Retinal pigment epithelial cell (primary cell): ENCODE data around the gene EPM2A.

ENCODE experiments used
- DNase-seq: peaks from one replicate; pipeline ENCODE4 v3.0.0-alpha.2; 2010; ENCODE audit warnings: low read depth
- H3K4me3 ChIP-seq: 2 replicates; pipeline ENCODE4 v1.5.1; 2011; ENCODE audit warnings: mild to moderate bottlenecking, low read length, control low read depth, moderate library complexity
- TF ChIP-seq, protein P1 (sequence below): conservative IDR thresholded peaks from 2 replicates; pipeline ENCODE4 v1.5.1; 2011; ENCODE audit warnings: low read depth, low read length, control low read depth, inconsistent platforms

Gene EPM2A

DNA sequence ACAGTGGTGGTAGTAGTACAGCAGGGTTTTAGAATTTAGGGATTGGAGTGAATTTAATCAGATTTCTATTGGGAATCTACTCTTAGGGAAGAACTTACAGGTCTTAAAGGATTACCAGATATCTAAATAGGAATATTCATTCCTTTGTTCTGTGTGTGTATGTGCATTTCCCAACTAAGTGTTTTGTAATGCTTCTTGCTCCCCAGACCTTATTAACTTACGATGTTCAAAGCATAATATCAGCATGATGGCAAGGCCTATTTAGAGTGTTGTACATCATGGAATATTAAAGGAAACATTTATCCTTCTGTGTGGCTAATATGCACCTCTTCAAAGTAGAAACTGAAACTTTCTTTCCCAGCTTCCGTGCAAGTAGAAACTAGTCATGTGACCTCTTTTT, 133.9 kb downstream of the EPM2A start:
- no peak overlapping the region for H3K4me3 ChIP-seq
- TF ChIP-seq, protein P1, sequence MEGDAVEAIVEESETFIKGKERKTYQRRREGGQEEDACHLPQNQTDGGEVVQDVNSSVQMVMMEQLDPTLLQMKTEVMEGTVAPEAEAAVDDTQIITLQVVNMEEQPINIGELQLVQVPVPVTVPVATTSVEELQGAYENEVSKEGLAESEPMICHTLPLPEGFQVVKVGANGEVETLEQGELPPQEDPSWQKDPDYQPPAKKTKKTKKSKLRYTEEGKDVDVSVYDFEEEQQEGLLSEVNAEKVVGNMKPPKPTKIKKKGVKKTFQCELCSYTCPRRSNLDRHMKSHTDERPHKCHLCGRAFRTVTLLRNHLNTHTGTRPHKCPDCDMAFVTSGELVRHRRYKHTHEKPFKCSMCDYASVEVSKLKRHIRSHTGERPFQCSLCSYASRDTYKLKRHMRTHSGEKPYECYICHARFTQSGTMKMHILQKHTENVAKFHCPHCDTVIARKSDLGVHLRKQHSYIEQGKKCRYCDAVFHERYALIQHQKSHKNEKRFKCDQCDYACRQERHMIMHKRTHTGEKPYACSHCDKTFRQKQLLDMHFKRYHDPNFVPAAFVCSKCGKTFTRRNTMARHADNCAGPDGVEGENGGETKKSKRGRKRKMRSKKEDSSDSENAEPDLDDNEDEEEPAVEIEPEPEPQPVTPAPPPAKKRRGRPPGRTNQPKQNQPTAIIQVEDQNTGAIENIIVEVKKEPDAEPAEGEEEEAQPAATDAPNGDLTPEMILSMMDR = no peak
- no peak for DNase-seq

DNA sequence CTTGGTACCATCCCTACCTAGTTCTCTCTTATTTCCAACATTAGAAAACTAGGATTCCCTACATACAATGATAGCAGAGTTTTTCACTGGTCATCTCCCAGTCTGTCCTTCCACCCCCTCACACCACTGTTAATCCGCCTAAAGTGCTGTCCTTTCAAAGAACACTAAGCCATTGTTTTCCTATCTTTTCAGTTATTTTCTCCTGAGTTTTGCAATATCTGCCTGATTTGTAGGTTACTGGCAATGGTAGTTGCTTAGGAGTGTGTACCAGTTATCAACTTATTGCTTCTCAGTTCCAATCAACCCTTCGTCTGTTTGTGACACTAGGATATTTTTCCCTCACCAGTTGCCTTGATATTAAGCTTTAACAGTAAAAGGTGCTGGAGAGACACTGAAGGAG, 135.0 kb downstream of the EPM2A start:
- TF ChIP-seq, protein P1 = no peak
- DNase-seq = peak; percentile 2
- H3K4me3 ChIP-seq = no peak overlapping the region

DNA sequence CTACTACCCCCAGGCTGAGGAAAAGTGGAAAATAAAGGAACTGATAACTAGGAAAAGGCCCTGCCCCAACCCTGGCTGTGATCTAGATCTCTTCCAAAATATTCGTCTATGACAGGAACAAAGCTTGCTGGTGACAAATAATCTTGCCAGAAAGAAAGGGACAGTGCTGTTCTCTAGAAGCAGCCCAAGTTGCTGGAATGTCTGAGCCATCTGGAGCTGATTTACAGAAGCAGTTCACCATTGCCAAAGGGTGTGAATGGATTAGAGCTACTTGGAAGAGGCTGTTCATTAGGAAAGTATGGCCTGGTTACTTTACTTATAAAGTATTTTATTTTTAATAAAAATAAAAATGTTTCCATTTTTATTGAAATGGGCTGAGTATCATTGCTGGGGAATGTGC, 146.3 kb downstream of the EPM2A start:
- TF ChIP-seq, protein P1 = no peak
- no peak for DNase-seq
- no peak overlapping the region for H3K4me3 ChIP-seq

DNA sequence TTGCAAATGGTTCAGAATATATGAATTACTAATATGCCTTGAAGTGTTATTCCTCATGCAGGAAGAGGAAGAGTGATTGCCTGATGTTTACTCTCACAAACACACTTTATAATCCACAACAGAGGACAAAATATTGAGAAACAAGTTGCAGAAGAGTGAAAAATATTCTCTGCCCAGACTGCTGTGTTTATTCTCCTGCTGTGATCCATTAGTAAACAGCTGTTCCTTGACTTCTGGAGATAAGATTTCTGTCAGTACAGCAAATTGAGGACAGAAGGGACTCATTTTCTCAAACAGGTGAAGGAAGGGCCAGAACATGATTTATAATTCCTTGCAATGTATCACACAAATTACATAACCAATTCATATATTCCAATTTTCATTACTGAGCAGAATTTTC, 148.0 kb downstream of the EPM2A start:
- TF ChIP-seq, protein P1 = no peak
- no peak overlapping the region for H3K4me3 ChIP-seq
- no peak for DNase-seq

DNA sequence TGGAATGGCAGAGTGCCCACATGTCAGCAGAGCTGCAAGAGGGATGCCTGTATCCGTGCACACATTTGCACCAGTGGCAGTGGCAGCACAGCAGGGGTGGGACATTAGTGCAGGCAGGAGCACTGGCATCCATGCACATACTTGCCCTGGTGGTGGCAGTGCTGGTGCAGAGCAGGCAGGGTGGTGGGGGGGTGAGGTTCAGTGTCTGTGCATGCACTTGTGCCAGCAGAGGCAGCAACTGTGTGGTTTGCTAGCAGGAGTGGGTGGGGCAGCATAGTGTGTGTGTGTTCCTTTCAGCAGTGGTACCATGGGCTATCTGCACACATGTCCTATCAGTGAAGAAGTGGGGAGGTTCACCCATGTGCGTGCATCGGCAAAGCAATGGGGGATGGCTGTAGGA, 151.6 kb downstream of the EPM2A start:
- DNase-seq = no peak
- TF ChIP-seq, protein P1 = no peak
- no peak overlapping the region for H3K4me3 ChIP-seq
